Ovary (tissue), 10 donors: ENCODE measurements around the gene EBNA1BP2. TPM values are rescaled to one million over a fixed set of nuclear protein-coding genes. Genes with fewer than 3 reads are reported as not detected.

Experiments
- DNase-seq, 5 donors: peaks; one replicate each; pipeline ENCODE4 v3.0.0-alpha.2; 2019 to 2020
- H3K27ac ChIP-seq, 2 donors: fragments of 200-600 bp; one replicate each; pipeline versions ENCODE4 v1.5.1 to v1.8.0; 2019 to 2022
- H3K27me3 ChIP-seq: fragments of 200-600 bp; one replicate; pipeline ENCODE4 v1.8.0; 2022
- H3K36me3 ChIP-seq: fragments of 200-600 bp; sonication (generic); one replicate; pipeline ENCODE4 v1.5.1; 2019
- H3K4me1 ChIP-seq: one replicate; pipeline ENCODE4 v1.8.1; 2013; ENCODE audit warnings: mild to moderate bottlenecking, moderate library complexity; ENCODE audit not compliant: insufficient read depth
- H3K4me3 ChIP-seq: fragments of 200-600 bp; sonication (generic); one replicate; pipeline ENCODE4 v1.5.1; 2017
- H3K9me3 ChIP-seq, 2 donors: fragments of 200-600 bp in 1 of 2; sonication (generic) in 1 of 2; one replicate each; pipeline versions ENCODE4 v1.5.1 to v1.8.1; 2013 to 2019; ENCODE audit warnings: mild to moderate bottlenecking in 1 of 2, moderate library complexity in 1 of 2
- EP300 ChIP-seq: sonication (generic); formaldehyde crosslinking; IDR thresholded peaks from one replicate; pipeline ENCODE4 v1.6.1; 2017; ENCODE audit warnings: antibody characterized with exemption
- POLR2A ChIP-seq: fragments of 450-650 bp; IDR thresholded peaks from one replicate; pipeline ENCODE4 v1.6.1; 2017; ENCODE audit warnings: antibody characterized with exemption, mild to moderate bottlenecking, moderate library complexity
- WGBS, 3 donors: extraction: QIAGEN DNeasy Blood & Tissue Kit in 1 of 3; methylation state at CpG; one replicate each; pipeline versions ENCODE4 v1.1.5 to v1.1.7; 2013 to 2017; 5-methylcytosine and 5-hydroxymethylcytosine counted together
- intact Hi-C, 4 donors: fragments of 100-400 bp; cut with DNase I; formaldehyde crosslinking; loops; one replicate each; pipeline versions ENCODE4 v1.11.0 to v1.15.1; 2022 to 2023
- long read RNA-seq, 3 donors: library from polyadenylated mRNA in 2 of 3; unstranded in 2 of 3; transcript quantifications; one replicate each; pipeline ENCODE4 v2.0.0 and lab custom pipeline, GENCODE V29; 2021 to 2026
- polyA plus RNA-seq, 2 donors: library from polyadenylated mRNA; stranded (reverse); fragments of 200-250 nt in 1 of 2; fragments of 350-450 nt in 1 of 2; fragmentation: Illumina TruSeq in 1 of 2; extraction: RNeasy Lipid Tissue Mini Kit (QIAGEN cat#74804) in 1 of 2; gene quantifications; one replicate each; pipeline ENCODE4 v1.2.3, GENCODE V29; 2013 to 2014
- total RNA-seq, 7 donors: library from RNA; depleted of rRNA in 2 of 7; stranded (reverse); fragments of >200 nt in 2 of 7; fragmentation: NEBNext Ultra II Directional in 3 of 7; extraction: Animal tissue kit (Norgen Biotek cat#: 25700) in 3 of 7; gene quantifications; one replicate each; pipeline versions ENCODE4 v1.1.0 to v1.2.4, GENCODE V29; 2016 to 2023
- TF ChIP-seq, protein P1 (sequence below), 3 donors: fragments of 450-650 bp in 2 of 3; fragments of 200-600 bp in 1 of 3; IDR thresholded peaks; one replicate each; pipeline versions ENCODE4 v1.5.1 to v1.8.0; 2016 to 2022; ENCODE audit warnings: antibody characterized with exemption in 3 of 3, mild to moderate bottlenecking in 1 of 3
- donor health status: DM: no; HTN: no; CAD: no; lungs with moderate emphysema.
- donor health status: DM: no; HTN: no; CAD: no.
- donor health status: Bipolar disorder and iron deficiency.
- donor health status: DM: yes; HTN: yes; CAD: no.
- donor health status: DM: no; HTN: no; CAD: no.
- donor health status: DM: yes; HTN: yes; CAD: no.

EBNA1BP2 gene, protein sequence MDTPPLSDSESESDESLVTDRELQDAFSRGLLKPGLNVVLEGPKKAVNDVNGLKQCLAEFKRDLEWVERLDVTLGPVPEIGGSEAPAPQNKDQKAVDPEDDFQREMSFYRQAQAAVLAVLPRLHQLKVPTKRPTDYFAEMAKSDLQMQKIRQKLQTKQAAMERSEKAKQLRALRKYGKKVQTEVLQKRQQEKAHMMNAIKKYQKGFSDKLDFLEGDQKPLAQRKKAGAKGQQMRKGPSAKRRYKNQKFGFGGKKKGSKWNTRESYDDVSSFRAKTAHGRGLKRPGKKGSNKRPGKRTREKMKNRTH
- total RNA-seq = 10 to 100 TPM; 22.1 to 49.3 (median 38.5) TPM
- 10 to 100 TPM; 38.5 to 59.7 TPM for polyA plus RNA-seq
- long read RNA-seq, donor 1, transcript EBNA1BP2-201 (9 exons, 1,322 nt) = major isoform, 85 of 101 reads
- long read RNA-seq, donor 1, partial matches to known transcripts = 7 of 101 reads
- long read RNA-seq, donor 1, other reads (novel, unspliced or antisense) = 8 of 101 reads
- long read RNA-seq, donor 2, transcript EBNA1BP2-201 (9 exons, 1,322 nt) = major isoform, 36 of 55 reads
- long read RNA-seq, donor 2, partial matches to known transcripts = 15 of 55 reads
- long read RNA-seq, donor 2, other reads (novel, unspliced or antisense) = 0 of 55 reads
- long read RNA-seq, donor 3, transcript EBNA1BP2-201 (9 exons, 1,322 nt) = major isoform, 50 of 56 reads
- long read RNA-seq, donor 3, partial matches to known transcripts = 0 of 56 reads
- long read RNA-seq, donor 3, other reads (novel, unspliced or antisense) = 5 of 56 reads

DNA sequence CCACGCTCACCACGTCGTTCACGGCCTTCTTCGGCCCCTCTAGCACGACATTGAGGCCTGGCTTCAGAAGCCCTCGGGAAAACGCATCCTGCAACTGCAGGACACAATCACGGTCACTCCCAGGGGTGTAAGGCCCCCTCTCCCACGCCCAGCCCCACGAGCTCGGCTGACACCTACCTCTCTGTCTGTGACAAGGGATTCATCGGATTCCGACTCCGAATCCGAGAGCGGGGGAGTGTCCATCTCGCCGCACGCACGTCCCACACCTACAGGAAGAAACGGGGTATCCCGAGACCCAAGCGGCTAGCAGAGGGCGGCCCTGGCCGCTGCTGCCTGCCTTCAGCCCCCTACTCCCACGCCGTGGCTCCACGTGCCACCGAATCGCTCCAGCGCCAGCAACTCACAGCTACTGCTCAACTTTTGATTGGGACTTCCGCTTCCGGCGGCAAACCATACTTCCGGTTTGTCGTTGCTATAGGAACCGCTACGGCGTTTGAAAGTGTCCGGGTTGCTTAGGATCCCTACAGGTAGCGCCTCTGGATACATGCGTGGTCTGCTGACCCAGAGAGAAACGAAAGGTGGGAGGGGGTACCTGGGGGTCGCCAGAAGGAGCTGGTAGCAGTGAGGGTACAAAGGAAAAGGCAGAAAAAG is at the start of gene EBNA1BP2, which contains the start of gene CFAP57:
EBNA1BP2 (minus strand) TSS at position 415 of the 651 bp plus-strand sequence; CDS start at position 243, 172 bp downstream.
CFAP57 (plus strand) TSS at position 455 of the 651 bp plus-strand sequence. CDS start 424 bp downstream, outside the sequence.
- TF ChIP-seq EP300 = no peak
- TF ChIP-seq, protein P1, sequence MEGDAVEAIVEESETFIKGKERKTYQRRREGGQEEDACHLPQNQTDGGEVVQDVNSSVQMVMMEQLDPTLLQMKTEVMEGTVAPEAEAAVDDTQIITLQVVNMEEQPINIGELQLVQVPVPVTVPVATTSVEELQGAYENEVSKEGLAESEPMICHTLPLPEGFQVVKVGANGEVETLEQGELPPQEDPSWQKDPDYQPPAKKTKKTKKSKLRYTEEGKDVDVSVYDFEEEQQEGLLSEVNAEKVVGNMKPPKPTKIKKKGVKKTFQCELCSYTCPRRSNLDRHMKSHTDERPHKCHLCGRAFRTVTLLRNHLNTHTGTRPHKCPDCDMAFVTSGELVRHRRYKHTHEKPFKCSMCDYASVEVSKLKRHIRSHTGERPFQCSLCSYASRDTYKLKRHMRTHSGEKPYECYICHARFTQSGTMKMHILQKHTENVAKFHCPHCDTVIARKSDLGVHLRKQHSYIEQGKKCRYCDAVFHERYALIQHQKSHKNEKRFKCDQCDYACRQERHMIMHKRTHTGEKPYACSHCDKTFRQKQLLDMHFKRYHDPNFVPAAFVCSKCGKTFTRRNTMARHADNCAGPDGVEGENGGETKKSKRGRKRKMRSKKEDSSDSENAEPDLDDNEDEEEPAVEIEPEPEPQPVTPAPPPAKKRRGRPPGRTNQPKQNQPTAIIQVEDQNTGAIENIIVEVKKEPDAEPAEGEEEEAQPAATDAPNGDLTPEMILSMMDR (IDR thresholded peaks at IDR 0.05) = no peak
- no peak for TF ChIP-seq POLR2A
- no peak within 1 kb of the TSS for H3K27ac ChIP-seq
- no peaks in the 10 kb centered on the region for H3K36me3 ChIP-seq
- 0% methylated on average over 41 to 45 of the region's 45 CpGs for WGBS, 3 donors
- peak; percentile 87 to 92 (median 91) for DNase-seq
- no peaks in the 10 kb centered on the region for H3K9me3 ChIP-seq
- peak within 1 kb of the TSS; percentile 88 for H3K4me3 ChIP-seq
- no peaks in the 10 kb centered on the region for H3K27me3 ChIP-seq
- intact Hi-C loops = no loop called here
- H3K4me1 ChIP-seq = peaks cover 2% of the 10 kb centered on the region

DNA sequence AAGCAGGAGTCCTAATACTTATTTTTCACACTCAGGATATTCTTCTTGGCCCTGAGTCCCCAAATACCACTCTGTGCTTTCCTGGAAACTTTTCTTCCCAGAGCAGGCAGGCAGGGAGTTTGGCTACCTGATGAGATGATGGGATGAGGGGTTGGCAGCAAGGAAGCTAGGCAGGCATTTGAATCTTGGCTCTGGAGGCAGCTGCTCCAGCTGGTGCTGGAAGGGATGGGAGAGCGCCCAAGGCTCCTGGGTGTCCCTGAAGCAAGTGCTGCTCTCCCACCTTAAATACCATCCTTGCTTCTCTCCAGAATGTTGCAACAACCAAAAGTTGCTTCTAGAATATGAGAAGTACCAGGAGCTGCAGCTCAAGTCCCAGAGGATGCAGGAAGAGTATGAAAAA is 49.7 kb upstream of the EBNA1BP2 start:
- no peak overlapping the region for H3K4me3 ChIP-seq
- no peaks in the 10 kb centered on the region for H3K9me3 ChIP-seq
- no peak overlapping the region for H3K27ac ChIP-seq
- TF ChIP-seq POLR2A = no peak
- no peak for TF ChIP-seq EP300
- no peaks in the 10 kb centered on the region for H3K4me1 ChIP-seq
- no peak for DNase-seq
- intact Hi-C loops = loop anchor here in 2 of 4 donors (10.0 kb wide), 3 partner anchors 193 to 713 kb away; partner anchors contain the start of gene ARTN (in 1 of the 2)
- WGBS, 3 donors = 80 to 100% (median 91%) methylated on average over 1 of the region's 1 CpG
- no peaks in the 10 kb centered on the region for H3K36me3 ChIP-seq
- H3K27me3 ChIP-seq = no peaks in the 10 kb centered on the region

DNA sequence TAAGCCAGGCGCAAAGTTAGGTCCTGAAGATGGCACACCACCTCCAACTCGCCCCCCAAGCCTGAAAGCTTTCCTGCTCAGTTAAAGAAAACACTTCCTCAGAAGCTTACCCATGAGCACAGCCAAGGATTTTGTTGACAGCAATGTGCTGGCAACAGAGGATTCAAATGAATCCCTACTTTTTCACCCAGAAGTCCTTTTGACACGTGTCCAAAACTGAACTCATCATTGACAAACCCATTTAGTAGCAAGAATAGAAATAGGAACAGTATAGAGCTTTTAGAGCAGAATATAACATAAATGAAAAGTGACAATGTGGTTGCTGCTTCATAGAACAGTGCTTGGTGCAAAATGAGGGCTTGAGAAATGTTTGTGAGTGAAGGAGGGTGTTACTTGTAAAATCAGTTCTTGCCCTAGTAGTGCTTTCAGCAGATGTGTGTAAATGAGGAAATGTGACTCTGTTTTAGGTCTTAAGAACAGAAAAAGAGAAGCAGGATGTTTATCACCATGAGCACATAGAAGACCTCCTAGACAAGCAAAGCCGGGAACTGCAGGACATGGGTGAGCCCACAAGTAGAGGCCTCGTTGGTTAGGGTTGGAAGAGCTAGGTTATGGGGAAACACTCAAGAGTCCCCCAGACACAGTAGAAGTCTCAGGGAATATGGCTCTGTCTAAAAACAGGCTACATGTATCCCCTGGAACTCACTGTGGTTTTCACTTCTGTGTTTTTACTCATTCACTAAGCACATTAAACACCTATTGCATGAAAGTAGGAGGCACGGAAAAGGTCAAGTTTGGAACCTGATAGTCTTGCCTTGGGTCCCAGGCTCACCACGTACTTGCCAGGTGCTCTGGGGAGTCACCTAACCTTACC is 49.1 kb upstream of the EBNA1BP2 start:
- WGBS, 3 donors = 71 to 76% (median 72%) methylated on average over 7 of the region's 7 CpGs
- TF ChIP-seq EP300 (no peak), POLR2A (no peak)
- TF ChIP-seq, protein P1 (IDR thresholded peaks at IDR 0.05) = no peak
- intact Hi-C loops = loop anchor here in 2 of 4 donors (10.0 kb wide), 3 partner anchors 194 to 714 kb away; partner anchors contain the start of gene ARTN (in 1 of the 2)
- Histone ChIP-seq H3K9me3 (no peaks in the 10 kb centered on the region), H3K36me3 (no peaks in the 10 kb centered on the region), H3K4me1 (no peaks in the 10 kb centered on the region), H3K27me3 (no peaks in the 10 kb centered on the region), H3K4me3 (no peak overlapping the region), H3K27ac (no peak overlapping the region)
- no peak for DNase-seq

DNA sequence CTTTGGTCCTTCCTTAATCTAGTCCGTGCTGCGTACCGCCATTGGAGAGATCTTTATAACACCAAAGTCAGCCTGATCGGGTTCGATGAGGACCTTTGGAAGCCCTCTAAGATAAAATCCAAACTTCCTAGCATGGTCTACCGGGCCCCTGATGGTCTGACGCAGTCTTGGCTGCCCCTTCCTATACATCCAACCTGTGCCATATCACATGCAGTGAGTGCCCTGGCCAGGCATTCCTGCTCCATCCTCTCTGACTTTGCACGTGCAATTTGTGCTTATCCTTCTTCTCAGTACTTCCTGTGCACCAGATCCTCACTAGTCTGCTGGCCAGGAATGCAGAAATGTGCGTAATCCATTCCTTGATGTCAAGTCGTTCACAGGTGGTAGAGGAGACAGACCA is 45.7 kb upstream of the EBNA1BP2 start:
- no peak for TF ChIP-seq EP300
- TF ChIP-seq, protein P1 (IDR thresholded peaks at IDR 0.05) = no peak
- TF ChIP-seq POLR2A = no peak
- WGBS, 3 donors = 87 to 89% (median 89%) methylated on average over 10 of the region's 10 CpGs

More for the DNA sequence above, 45.7 kb upstream of the EBNA1BP2 start:
- Histone ChIP-seq H3K9me3 (no peaks in the 10 kb centered on the region), H3K4me1 (no peaks in the 10 kb centered on the region), H3K27me3 (no peaks in the 10 kb centered on the region), H3K27ac (no peak overlapping the region), H3K4me3 (no peak overlapping the region), H3K36me3 (no peaks in the 10 kb centered on the region)
- no peak for DNase-seq
- intact Hi-C loops = no loop called here
